ENCODE measurements around the gene CASQ1. TPM values are rescaled to one million over a fixed set of nuclear protein-coding genes. Genes with fewer than 3 reads are reported as not detected.

The CASQ1 gene
- total RNA-seq, 1 donor from 2014 or later = 0.16 TPM

DNA sequence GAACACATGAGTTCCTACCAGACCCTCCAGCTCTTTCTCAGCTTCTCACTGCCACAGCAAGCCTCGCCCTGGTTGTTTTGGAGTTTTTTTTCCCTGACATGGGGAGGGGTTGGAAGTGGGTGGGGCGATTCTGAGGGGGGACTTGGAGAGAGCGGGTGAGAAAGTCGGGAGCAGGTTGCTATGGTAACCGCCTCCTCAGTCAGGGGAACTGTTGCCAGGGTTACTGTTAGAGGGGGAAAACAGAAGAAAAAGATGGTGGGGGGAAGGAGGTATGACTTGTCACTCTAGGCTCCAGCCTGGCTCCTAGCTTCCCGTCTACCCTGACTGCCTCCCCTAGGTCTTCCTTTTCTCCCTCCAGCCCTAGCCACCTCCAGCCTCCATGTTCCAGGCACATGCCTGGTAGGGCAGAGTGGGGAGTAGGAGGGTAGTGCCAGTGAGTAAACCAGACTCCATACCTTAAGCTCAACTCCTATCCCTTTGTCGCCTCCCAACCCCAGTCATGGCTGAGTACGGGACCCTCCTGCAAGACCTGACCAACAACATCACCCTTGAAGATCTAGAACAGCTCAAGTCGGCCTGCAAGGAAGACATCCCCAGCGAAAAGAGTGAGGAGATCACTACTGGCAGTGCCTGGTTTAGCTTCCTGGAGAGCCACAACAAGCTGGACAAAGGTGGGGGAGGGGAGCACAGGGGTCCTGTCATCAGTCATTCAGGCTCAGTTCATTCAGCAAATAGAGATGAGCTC is 20.8 kb downstream of the CASQ1 start:
- no peak for DNase-seq (ENCODE audit: low spot score in 2 of 2, unreplicated experiment in 2 of 2)
- Mint-ChIP-seq H3K36me3 (peaks cover 16% of the 10 kb centered on the region), H3K9me3 (no peaks in the 10 kb centered on the region), H3K4me1 (peaks cover 45% of the 10 kb centered on the region), H3K27ac (peak overlapping the region; percentile 38), H3K27me3 (ENCODE audit: low read depth) (no peaks in the 10 kb centered on the region), H3K4me3 (no peak overlapping the region)
- TF ChIP-seq, protein P1, sequence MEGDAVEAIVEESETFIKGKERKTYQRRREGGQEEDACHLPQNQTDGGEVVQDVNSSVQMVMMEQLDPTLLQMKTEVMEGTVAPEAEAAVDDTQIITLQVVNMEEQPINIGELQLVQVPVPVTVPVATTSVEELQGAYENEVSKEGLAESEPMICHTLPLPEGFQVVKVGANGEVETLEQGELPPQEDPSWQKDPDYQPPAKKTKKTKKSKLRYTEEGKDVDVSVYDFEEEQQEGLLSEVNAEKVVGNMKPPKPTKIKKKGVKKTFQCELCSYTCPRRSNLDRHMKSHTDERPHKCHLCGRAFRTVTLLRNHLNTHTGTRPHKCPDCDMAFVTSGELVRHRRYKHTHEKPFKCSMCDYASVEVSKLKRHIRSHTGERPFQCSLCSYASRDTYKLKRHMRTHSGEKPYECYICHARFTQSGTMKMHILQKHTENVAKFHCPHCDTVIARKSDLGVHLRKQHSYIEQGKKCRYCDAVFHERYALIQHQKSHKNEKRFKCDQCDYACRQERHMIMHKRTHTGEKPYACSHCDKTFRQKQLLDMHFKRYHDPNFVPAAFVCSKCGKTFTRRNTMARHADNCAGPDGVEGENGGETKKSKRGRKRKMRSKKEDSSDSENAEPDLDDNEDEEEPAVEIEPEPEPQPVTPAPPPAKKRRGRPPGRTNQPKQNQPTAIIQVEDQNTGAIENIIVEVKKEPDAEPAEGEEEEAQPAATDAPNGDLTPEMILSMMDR (IDR thresholded peaks at IDR 0.05; ENCODE audit: unreplicated experiment) = no peak

DNA sequence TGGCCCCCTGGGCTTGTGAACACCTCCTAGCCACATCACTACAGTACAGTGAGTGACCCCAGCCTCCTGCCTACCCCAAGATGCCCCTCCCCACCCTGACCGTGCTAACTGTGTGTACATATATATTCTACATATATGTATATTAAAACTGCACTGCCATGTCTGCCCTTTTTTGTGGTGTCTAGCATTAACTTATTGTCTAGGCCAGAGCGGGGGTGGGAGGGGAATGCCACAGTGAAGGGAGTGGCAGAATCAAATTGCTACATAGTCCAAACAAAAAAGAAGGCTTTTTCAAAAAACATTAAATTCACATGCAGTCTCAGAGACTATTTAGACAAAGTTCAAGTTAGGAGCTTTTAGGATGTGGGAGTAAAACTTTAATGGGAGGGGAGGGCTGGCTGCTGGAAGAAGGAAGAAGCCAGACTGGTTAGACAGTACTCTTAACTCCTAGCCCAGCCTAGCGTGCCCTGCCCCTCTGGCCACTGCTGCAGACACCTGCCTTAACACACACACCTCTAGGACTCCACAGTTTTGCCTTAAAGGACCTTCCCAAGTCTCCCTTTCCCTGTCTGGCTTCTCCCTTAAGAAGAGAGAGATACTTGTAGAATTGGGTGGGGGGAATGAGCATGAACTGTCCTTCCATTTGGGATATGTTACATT is 24.2 kb downstream of the CASQ1 start:
- Mint-ChIP-seq H3K27me3 (ENCODE audit: low read depth) (no peaks in the 10 kb centered on the region), H3K36me3 (peaks cover 17% of the 10 kb centered on the region), H3K27ac (peak overlapping the region; percentile 89), H3K4me1 (peaks cover 17% of the 10 kb centered on the region), H3K4me3 (no peak overlapping the region), H3K9me3 (no peaks in the 10 kb centered on the region)
- DNase-seq (ENCODE audit: low spot score in 2 of 2, unreplicated experiment in 2 of 2) = no peak
- TF ChIP-seq, protein P1 (IDR thresholded peaks at IDR 0.05; ENCODE audit: unreplicated experiment) = no peak

DNA sequence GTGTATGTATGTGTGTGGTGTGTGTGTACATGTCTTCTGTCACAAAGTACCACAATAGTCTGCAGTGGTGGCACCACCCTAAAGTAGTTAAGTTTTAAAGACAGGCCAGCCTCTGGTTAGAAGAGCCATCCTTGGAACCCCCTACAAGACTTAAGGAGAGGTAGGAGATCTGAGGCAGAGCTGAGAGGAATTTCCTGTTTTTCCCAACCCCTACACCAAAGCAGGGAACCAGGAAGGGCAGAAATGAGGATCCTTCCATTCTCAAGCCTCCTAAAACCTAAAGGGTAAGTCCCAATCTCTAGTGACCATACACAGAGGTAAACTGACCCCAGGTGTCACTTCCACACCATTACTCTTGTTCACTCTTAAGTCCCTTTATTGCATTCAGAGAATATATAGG is 25.9 kb downstream of the CASQ1 start:
- H3K4me3 Mint-ChIP-seq = no peak overlapping the region

DNA sequence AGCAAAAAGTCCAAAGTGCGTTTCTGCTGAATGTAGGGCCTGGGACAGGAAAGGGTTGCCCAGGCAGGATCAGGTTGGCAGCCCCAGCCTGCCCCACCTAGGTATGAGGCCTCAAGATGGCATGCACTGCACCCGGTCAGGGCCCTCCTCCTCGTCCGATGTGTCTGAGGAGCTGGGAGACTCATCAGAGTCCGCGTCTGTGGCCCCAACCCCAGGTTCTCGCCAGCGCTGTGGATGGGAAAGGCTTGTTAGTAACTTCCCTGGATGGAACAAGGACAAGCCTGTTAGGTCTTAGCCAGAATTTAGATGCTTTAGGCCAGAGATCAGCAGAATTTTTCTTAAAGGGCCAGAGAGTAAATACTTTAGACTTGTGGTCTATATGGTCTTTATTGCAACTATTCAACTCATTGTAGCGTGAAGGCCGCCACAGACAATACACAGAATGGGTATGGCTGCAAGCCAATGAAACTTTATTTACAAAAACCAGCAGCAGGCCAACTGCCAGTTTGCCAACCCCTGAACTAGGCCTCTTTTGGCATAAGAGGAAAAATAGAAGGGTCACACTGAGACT is 27.2 kb downstream of the CASQ1 start:
- DNase-seq (ENCODE audit: low spot score in 2 of 2, unreplicated experiment in 2 of 2) = no peak
- no peak overlapping the region for H3K27ac Mint-ChIP-seq
- H3K4me1 Mint-ChIP-seq = peaks cover 7% of the 10 kb centered on the region
- H3K36me3 Mint-ChIP-seq = peaks cover 24% of the 10 kb centered on the region
- H3K9me3 Mint-ChIP-seq = no peaks in the 10 kb centered on the region
- no peak overlapping the region for H3K4me3 Mint-ChIP-seq
- H3K27me3 Mint-ChIP-seq (ENCODE audit: low read depth) = no peaks in the 10 kb centered on the region
- TF ChIP-seq, protein P1 (IDR thresholded peaks at IDR 0.05; ENCODE audit: unreplicated experiment) = no peak

More for the DNA sequence above, 25.9 kb downstream of the CASQ1 start:
- Mint-ChIP-seq H3K4me1 (peaks cover 7% of the 10 kb centered on the region), H3K36me3 (peaks cover 24% of the 10 kb centered on the region), H3K27ac (peak overlapping the region; percentile 89), H3K27me3 (ENCODE audit: low read depth) (no peaks in the 10 kb centered on the region), H3K9me3 (no peaks in the 10 kb centered on the region)
- no peak for DNase-seq (ENCODE audit: low spot score in 2 of 2, unreplicated experiment in 2 of 2)
- TF ChIP-seq, protein P1 (IDR thresholded peaks at IDR 0.05; ENCODE audit: unreplicated experiment) = no peak

DNA sequence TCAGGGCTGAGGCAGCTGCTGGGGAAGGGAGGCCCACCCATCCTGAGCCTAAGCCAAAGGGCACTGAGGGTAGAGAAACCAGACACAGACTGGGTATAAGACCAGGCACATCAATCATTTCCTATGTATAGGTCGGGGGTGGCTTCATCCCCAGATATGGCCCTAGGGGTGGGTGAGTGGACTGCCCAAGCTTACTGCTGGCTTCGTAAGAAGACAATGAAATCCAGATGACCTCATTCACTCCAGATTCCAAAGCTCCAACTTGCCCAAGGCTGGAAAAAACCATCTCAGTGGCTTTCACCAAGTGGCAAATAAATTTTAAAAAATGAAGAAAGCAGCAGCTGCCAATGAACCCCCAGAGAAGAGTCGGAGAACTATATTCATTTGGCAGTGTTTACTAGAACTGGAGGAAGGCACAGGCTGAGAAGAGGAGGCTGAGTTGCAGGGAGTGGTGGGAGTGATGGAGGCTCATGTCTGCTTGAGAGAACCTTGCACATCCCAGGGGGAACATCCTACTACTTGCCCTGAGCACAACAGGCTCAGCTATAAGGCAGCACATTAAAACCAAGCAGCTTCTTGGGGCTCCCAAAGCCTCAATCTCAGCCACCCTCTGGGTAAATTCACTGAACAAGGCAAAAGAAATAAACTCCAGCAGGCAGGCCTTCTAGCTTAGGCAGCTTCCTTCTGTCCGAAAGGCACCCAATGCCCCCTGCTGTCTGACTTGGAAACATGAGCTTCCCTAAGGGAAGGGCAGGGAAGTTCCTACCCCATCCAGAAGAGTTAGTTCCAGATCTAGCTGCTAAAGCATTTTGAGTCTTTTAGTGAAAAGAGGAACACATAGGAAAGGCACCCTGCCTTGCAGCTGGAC is 28.9 kb downstream of the CASQ1 start:
- no peak for DNase-seq (ENCODE audit: low spot score in 2 of 2, unreplicated experiment in 2 of 2)
- H3K27ac Mint-ChIP-seq = peak overlapping the region; percentile 51
- no peak overlapping the region for H3K4me3 Mint-ChIP-seq
- peaks cover 7% of the 10 kb centered on the region for H3K4me1 Mint-ChIP-seq
- peaks cover 19% of the 10 kb centered on the region for H3K36me3 Mint-ChIP-seq
- H3K27me3 Mint-ChIP-seq (ENCODE audit: low read depth) = no peaks in the 10 kb centered on the region
- H3K9me3 Mint-ChIP-seq = no peaks in the 10 kb centered on the region
- TF ChIP-seq, protein P1 (IDR thresholded peaks at IDR 0.05; ENCODE audit: unreplicated experiment) = no peak

Data from mesothelial cell of epicardium (in vitro differentiated cells).